ENCODE measurements around the gene GORASP2. TPM values are rescaled to one million over a fixed set of nuclear protein-coding genes. Genes with fewer than 3 reads are reported as not detected.

GORASP2 gene
- total and polyA plus RNA-seq, 12 donors: 25.6 to 201 (median 85.0) TPM

GRCh38 chr2:171008550-171009205, 79.6 kb downstream of the GORASP2 start:
- peaks cover 0 to 35% of the 10 kb centered on the region in 2 donors for H3K36me3 ChIP-seq (replicated peaks in 1 of 2)

GRCh38 chr2:171009386-171009785, 80.3 kb downstream of the GORASP2 start:
- no peak for TF ChIP-seq CTCF (IDR thresholded peaks at IDR 0.05)
- no peak for TF ChIP-seq POLR2A (IDR thresholded peaks at IDR 0.05)
- no peaks in the 10 kb centered on the region for H3K4me1 ChIP-seq (replicated peaks in 1 of 2)
- intact Hi-C loops (cut with DNase I): no loop called here
- 94 to 98% (median 97%) methylated on average over 4 of the region's 4 CpGs for WGBS, 4 donors
- H3K9me3 ChIP-seq (replicated peaks in 1 of 3): no peaks in the 10 kb centered on the region
- DNase-seq: no peak
- H3K36me3 ChIP-seq (replicated peaks in 1 of 2): peaks cover 0 to 42% of the 10 kb centered on the region in 2 donors
- no peak overlapping the region for H3K27ac ChIP-seq
- H3K27me3 ChIP-seq: no peaks in the 10 kb centered on the region
- H3K4me3 ChIP-seq: no peak overlapping the region

More at GRCh38 chr2:171008550-171009205, 79.6 kb downstream of the GORASP2 start:
- H3K4me1 ChIP-seq (replicated peaks in 1 of 2): no peaks in the 10 kb centered on the region
- no peaks in the 10 kb centered on the region for H3K9me3 ChIP-seq (replicated peaks in 1 of 3)
- no peak for DNase-seq
- WGBS, 4 donors: 50 to 61% (median 56%) methylated on average over 2 of the region's 2 CpGs
- intact Hi-C loops (cut with DNase I): no loop called here
- no peak overlapping the region for H3K27ac ChIP-seq
- TF ChIP-seq CTCF (IDR thresholded peaks at IDR 0.05) (no peak), POLR2A (IDR thresholded peaks at IDR 0.05) (no peak)
- H3K27me3 ChIP-seq: no peaks in the 10 kb centered on the region
- no peak overlapping the region for H3K4me3 ChIP-seq

- no peak for DNase-seq
- no peak for TF ChIP-seq POLR2A (IDR thresholded peaks at IDR 0.05)
- TF ChIP-seq CTCF (IDR thresholded peaks at IDR 0.05): no peak
- intact Hi-C loops (cut with DNase I): no loop called here
- no peaks in the 10 kb centered on the region for H3K4me1 ChIP-seq (replicated peaks in 1 of 2)
- no peak overlapping the region for H3K4me3 ChIP-seq
- no peak overlapping the region for H3K27ac ChIP-seq
- H3K27me3 ChIP-seq: no peaks in the 10 kb centered on the region
- H3K36me3 ChIP-seq (replicated peaks in 1 of 2): peaks cover 0 to 27% of the 10 kb centered on the region in 2 donors
- WGBS, 4 donors: 48 to 98% (median 75%) methylated on average over 1 of the region's 1 CpG
- no peaks in the 10 kb centered on the region for H3K9me3 ChIP-seq (replicated peaks in 1 of 3)
Observed at GRCh38 chr2:171013851-171014250, 84.8 kb downstream of the GORASP2 start.

GRCh38 chr2:171016125-171016524, 87.1 kb downstream of the GORASP2 start:
- no peak for DNase-seq
- Histone ChIP-seq H3K9me3 (replicated peaks in 1 of 3) (no peaks in the 10 kb centered on the region), H3K27me3 (no peaks in the 10 kb centered on the region), H3K4me3 (no peak overlapping the region), H3K36me3 (replicated peaks in 1 of 2) (peaks cover 0 to 16% of the 10 kb centered on the region in 2 donors), H3K27ac (no peak overlapping the region), H3K4me1 (replicated peaks in 1 of 2) (no peaks in the 10 kb centered on the region)
- intact Hi-C loops (cut with DNase I): no loop called here
- WGBS, 4 donors: 93 to 99% (median 97%) methylated on average over 9 of the region's 9 CpGs
- TF ChIP-seq CTCF (IDR thresholded peaks at IDR 0.05): no peak

Other genes starting within 250 kb of the GORASP2 start
- gene SP5, start 213.9 kb upstream of the GORASP2 start, total RNA-seq: 1 to 10 TPM in 8 of 9 donors, under 1 TPM in 1; 0.87 to 9.2 (median 3.9) TPM
- gene SP5, start 213.9 kb upstream of the GORASP2 start, polyA plus RNA-seq: 1 to 10 TPM in 1 of 3 donors, under 1 TPM in 2; 0.16 to 1.3 (median 0.88) TPM
- under 1 TPM in 3 of 9 donors, not detected in 6; 0.39 to 0.72 (median 0.57) TPM for gene ERICH2, start 158.9 kb upstream of the GORASP2 start, total RNA-seq
- gene ERICH2, start 158.9 kb upstream of the GORASP2 start, polyA plus RNA-seq: 1 to 10 TPM; 1.2 to 1.7 (median 1.5) TPM
- gene GAD1, start 112.4 kb upstream of the GORASP2 start, total RNA-seq: 10 to 100 TPM in 1 of 9 donors, 1 to 10 TPM in 8; 1.5 to 13.5 (median 6.3) TPM
- 10 to 100 TPM in 1 of 3 donors, 1 to 10 TPM in 2; 2.0 to 18.3 (median 9.9) TPM for gene GAD1, start 112.4 kb upstream of the GORASP2 start, polyA plus RNA-seq
- 10 to 100 TPM; 25.7 to 84.0 (median 56.0) TPM for gene TLK1, start 231.6 kb downstream of the GORASP2 start, total RNA-seq
- 10 to 100 TPM; 16.5 to 41.4 (median 27.6) TPM for gene TLK1, start 231.6 kb downstream of the GORASP2 start, polyA plus RNA-seq

All from adrenal gland (tissue), 12 donors.